ENCODE data around the gene RGS3.

RGS3 gene

DNA sequence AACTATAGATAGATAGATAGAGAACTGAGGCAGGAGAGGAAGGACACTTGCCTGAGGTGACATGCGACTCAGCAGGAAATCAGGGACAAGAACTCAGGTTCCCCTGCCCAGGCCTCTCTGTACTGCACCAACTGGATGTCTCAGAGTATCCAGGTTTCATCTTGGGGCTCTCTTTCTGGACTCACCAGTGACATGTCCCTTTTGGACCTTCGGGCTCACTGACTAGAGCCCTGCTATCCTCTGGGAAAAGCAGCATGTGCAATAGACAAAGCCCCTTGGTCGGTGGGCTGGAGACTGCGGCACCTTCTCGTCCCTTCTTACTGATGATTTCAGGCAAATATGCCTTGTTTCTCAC is 104.5 kb downstream of the RGS3 start:
- TF ChIP-seq CREB1 (IDR thresholded peaks at IDR 0.05; ENCODE audit: low read depth) = no peak
- TF ChIP-seq TAF1 (IDR thresholded peaks at IDR 0.05; ENCODE audit: low read depth) = no peak
- TF ChIP-seq EGR1 (IDR thresholded peaks at IDR 0.05) = no peak
- TF ChIP-seq, protein P1, sequence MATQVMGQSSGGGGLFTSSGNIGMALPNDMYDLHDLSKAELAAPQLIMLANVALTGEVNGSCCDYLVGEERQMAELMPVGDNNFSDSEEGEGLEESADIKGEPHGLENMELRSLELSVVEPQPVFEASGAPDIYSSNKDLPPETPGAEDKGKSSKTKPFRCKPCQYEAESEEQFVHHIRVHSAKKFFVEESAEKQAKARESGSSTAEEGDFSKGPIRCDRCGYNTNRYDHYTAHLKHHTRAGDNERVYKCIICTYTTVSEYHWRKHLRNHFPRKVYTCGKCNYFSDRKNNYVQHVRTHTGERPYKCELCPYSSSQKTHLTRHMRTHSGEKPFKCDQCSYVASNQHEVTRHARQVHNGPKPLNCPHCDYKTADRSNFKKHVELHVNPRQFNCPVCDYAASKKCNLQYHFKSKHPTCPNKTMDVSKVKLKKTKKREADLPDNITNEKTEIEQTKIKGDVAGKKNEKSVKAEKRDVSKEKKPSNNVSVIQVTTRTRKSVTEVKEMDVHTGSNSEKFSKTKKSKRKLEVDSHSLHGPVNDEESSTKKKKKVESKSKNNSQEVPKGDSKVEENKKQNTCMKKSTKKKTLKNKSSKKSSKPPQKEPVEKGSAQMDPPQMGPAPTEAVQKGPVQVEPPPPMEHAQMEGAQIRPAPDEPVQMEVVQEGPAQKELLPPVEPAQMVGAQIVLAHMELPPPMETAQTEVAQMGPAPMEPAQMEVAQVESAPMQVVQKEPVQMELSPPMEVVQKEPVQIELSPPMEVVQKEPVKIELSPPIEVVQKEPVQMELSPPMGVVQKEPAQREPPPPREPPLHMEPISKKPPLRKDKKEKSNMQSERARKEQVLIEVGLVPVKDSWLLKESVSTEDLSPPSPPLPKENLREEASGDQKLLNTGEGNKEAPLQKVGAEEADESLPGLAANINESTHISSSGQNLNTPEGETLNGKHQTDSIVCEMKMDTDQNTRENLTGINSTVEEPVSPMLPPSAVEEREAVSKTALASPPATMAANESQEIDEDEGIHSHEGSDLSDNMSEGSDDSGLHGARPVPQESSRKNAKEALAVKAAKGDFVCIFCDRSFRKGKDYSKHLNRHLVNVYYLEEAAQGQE (IDR thresholded peaks at IDR 0.05; ENCODE audit: low read depth) = no peak
- TF ChIP-seq EP300 (IDR thresholded peaks at IDR 0.05; ENCODE audit: borderline replicate concordance) = no peak
- TF ChIP-seq, protein P2, sequence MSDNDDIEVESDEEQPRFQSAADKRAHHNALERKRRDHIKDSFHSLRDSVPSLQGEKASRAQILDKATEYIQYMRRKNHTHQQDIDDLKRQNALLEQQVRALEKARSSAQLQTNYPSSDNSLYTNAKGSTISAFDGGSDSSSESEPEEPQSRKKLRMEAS (IDR thresholded peaks at IDR 0.05) = no peak
- no peak for TF ChIP-seq TEAD4 (IDR thresholded peaks at IDR 0.05)
- TF ChIP-seq RAD21 (IDR thresholded peaks at IDR 0.05; ENCODE audit: low read depth) = no peak
- no peak for TF ChIP-seq TCF12 (IDR thresholded peaks at IDR 0.05; ENCODE audit: low read depth)
- no peak for TF ChIP-seq NFIC (IDR thresholded peaks at IDR 0.05)
- TF ChIP-seq, protein P3, sequence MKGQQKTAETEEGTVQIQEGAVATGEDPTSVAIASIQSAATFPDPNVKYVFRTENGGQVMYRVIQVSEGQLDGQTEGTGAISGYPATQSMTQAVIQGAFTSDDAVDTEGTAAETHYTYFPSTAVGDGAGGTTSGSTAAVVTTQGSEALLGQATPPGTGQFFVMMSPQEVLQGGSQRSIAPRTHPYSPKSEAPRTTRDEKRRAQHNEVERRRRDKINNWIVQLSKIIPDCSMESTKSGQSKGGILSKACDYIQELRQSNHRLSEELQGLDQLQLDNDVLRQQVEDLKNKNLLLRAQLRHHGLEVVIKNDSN (IDR thresholded peaks at IDR 0.05) = no peak
- TF ChIP-seq CEBPB (IDR thresholded peaks at IDR 0.05) = no peak
- no peak for TF ChIP-seq ZBTB7A (IDR thresholded peaks at IDR 0.05; ENCODE audit: low read depth)
- no peak for TF ChIP-seq YY1 (IDR thresholded peaks at IDR 0.05; ENCODE audit: low read depth)

DNA sequence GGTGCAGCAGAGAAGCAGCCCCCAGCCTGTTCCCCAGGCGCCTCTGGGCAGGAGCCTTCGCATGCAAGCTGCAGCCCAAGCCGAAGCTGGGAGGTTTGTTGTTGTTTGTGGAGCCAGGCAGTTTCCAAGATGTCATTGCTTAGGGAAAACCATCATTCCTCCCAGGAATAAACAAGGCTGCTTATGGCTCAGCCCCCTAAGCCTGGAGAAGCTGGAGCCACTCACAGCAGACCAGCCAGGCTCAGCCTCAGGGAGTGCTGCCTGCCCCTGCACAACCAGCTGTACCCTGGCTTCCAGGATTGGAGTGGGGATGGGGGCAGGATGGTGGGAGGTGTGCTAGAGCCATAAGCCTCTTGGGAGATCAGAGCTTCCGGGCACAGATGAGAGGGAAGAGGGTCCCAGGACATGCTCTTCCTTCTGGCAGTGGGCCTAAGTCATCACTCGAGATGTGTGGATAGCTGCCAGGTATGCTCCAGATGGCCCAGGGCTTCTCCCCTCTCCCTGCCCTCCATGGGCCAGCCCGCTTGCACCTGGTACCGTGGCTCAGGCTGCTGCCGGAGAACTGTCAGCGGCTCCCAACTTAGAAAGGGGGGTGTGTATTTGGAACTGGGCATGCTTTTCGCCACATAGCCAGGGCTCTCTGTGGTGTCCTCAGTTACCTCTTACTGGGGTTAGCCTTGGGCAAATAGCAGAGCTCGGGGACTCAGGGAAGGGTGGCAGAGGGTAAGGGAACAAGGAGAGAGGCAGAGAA is 105.2 kb downstream of the RGS3 start:
- TF ChIP-seq, protein P1 (IDR thresholded peaks at IDR 0.05; ENCODE audit: low read depth) = no peak
- no peak for TF ChIP-seq ZBTB7A (IDR thresholded peaks at IDR 0.05; ENCODE audit: low read depth)
- no peak for TF ChIP-seq NFIC (IDR thresholded peaks at IDR 0.05)
- no peak for TF ChIP-seq CREB1 (IDR thresholded peaks at IDR 0.05; ENCODE audit: low read depth)
- no peak for TF ChIP-seq EGR1 (IDR thresholded peaks at IDR 0.05)
- no peak for TF ChIP-seq YY1 (IDR thresholded peaks at IDR 0.05; ENCODE audit: low read depth)
- TF ChIP-seq TCF12 (IDR thresholded peaks at IDR 0.05; ENCODE audit: low read depth) = no peak
- TF ChIP-seq EP300 (IDR thresholded peaks at IDR 0.05; ENCODE audit: borderline replicate concordance) = no peak
- TF ChIP-seq, protein P3 (IDR thresholded peaks at IDR 0.05) = no peak
- TF ChIP-seq RAD21 (IDR thresholded peaks at IDR 0.05; ENCODE audit: low read depth) = no peak
- TF ChIP-seq, protein P2 (IDR thresholded peaks at IDR 0.05) = no peak
- TF ChIP-seq TAF1 (IDR thresholded peaks at IDR 0.05; ENCODE audit: low read depth) = no peak
- TF ChIP-seq CEBPB (IDR thresholded peaks at IDR 0.05) = no peak
- no peak for TF ChIP-seq FOXM1 (IDR thresholded peaks at IDR 0.05; ENCODE audit: borderline replicate concordance, low read depth)
- TF ChIP-seq TEAD4 (IDR thresholded peaks at IDR 0.05) = no peak

DNA sequence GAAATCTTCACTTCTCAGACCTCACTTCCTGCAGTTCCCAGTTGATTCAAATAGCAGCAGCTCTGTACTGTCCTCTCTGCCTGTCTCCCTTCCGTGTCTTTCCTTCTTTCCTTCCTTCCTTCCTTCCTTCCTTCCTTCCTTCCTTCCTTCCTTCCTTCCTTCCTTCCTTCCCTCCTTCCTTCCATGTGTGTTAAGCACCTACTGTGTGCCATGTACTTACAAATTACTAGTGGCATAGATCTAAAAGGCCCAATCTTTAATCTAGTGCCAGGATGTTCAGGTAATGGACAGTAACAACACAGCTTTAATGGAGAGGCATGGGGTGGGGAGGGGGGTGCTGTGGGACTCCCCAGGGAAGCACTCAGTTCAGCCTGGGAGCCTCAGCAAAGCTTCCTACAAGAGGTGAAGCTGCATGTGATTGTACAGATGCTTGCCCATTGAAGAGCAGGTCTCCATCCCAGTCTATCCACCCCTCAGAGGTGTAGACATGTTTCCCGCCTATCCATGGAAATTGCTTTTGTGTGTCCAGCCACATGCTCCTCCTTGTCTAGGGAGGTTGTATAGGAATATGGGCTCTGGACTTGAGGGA is 106.0 kb downstream of the RGS3 start:
- TF ChIP-seq, protein P3 (IDR thresholded peaks at IDR 0.05) = no peak
- no peak for TF ChIP-seq FOXM1 (IDR thresholded peaks at IDR 0.05; ENCODE audit: borderline replicate concordance, low read depth)
- no peak for TF ChIP-seq RAD21 (IDR thresholded peaks at IDR 0.05; ENCODE audit: low read depth)
- no peak for TF ChIP-seq YY1 (IDR thresholded peaks at IDR 0.05; ENCODE audit: low read depth)
- TF ChIP-seq, protein P2 (IDR thresholded peaks at IDR 0.05) = no peak
- no peak for TF ChIP-seq TCF12 (IDR thresholded peaks at IDR 0.05; ENCODE audit: low read depth)
- no peak for TF ChIP-seq TEAD4 (IDR thresholded peaks at IDR 0.05)
- TF ChIP-seq CEBPB (IDR thresholded peaks at IDR 0.05) = no peak
- TF ChIP-seq EGR1 (IDR thresholded peaks at IDR 0.05) = no peak
- TF ChIP-seq EP300 (IDR thresholded peaks at IDR 0.05; ENCODE audit: borderline replicate concordance) = no peak
- TF ChIP-seq, protein P1 (IDR thresholded peaks at IDR 0.05; ENCODE audit: low read depth) = no peak
- no peak for TF ChIP-seq NFIC (IDR thresholded peaks at IDR 0.05)
- TF ChIP-seq ZBTB7A (IDR thresholded peaks at IDR 0.05; ENCODE audit: low read depth) = no peak

All from Ishikawa (cell line).